HG03521 (cell line): ENCODE measurements around the gene FGFBP1.
"Not testable (repeated sequence)": the region's sequence is repeated elsewhere in the genome, so short reads cannot be mapped to it uniquely, and the experiment has no call there.

Experiments used
- ATAC-seq: cut with Tn5 transposase; IDR thresholded peaks from one replicate; pipeline ENCODE4 v1.9.1; 2021; ENCODE audit warnings: mild to moderate bottlenecking, moderate library complexity; ENCODE audit not compliant: unreplicated experiment

Gene FGFBP1

DNA sequence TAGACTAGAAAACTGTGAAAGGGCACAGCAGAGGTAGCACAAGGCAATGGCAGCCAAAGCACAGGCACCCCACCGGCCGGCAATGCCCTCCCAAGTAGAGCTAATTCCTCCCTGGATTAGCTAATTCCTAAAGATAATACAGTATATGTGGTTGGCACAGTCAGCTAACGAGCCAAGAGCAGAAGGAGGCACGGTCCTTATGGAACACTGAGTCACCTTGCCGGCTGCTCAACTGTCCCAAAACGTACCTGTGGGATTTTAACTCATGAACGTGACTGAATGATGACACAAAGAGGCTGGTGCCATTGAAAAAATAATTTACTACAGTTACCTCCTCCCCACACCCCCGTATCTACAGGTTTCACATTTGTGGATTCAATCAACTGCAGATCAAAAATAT, 9.1 kb upstream of the FGFBP1 start:
- ATAC-seq, result no peak

DNA sequence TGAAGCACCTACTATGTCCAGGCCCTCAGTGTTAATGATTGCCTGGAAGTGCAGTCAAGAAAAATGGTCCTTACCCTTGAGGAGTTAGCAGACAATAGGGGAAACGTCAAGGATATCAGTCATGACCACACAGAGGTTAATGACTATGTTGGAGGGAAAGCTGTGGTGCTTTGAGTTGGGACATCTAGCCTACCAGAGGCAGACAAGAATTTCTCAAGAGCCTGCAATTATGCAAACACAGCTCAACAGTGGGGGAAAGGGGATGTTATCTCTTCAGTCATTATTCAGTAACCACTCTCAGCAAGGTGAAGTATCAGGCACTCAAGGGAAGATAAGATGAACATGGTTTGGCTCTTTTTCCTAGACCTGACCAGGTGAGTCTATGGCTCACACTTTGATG, 7.0 kb upstream of the FGFBP1 start:
- no peak for ATAC-seq

DNA sequence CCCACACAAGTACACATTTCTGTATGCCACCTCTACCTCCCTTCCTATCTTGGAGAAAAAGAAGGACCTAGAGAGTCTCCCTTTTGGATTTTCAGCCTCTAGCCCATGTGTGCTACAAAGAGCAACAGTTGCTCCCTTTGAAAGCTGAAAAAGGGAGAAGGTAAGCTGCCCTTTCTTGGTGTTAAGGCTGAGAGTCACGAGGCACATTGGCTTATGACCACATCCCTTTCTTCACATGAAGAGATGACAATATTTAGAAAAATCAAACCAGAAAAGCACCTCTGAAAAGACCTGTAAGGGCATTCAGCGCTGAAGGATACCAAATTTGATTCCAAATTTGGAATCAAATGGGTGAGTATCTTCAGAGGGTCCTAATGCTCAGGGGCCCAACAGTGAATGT, 6.4 kb upstream of the FGFBP1 start:
- no peak for ATAC-seq

DNA sequence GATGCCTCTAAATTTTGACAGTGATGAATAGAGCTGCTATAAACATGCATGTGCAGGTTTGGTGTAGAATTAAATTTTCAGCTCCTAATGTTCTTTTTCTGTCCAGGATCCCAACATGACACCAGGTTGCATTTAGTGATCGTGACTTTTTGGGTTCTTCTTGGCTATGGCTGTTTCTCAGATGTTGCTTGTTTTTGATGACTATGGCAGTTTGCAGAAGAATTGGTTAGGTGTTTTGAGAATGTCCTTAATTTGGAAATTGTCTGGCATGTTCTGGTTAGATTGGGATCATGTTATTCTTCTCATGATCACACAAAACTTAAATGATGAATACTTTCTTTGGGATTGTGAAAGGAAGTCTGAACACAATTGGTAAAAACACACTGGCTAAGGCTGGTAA, 3.7 kb upstream of the FGFBP1 start:
- no peak for ATAC-seq

DNA sequence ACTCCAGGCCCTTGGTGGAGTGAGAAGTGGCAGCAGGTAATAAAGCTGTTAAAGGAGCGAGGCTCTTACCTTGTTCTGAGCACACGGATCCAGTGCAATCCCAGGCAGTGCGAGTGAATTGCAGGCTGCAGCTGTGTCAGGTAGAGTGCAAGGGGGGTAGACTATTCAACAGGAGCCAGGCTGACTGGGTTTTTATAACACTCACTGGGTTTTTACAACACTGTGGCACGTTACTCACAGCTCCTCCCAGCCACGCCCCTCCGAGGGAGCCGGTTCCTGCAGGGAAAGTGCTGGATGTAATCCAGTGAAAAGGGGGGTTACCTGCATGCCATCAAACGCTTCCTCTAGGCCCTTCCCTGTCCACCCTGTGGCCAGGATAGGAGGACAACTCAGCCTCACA, 358 bp downstream of the FGFBP1 start:
- ATAC-seq, result no peak

DNA sequence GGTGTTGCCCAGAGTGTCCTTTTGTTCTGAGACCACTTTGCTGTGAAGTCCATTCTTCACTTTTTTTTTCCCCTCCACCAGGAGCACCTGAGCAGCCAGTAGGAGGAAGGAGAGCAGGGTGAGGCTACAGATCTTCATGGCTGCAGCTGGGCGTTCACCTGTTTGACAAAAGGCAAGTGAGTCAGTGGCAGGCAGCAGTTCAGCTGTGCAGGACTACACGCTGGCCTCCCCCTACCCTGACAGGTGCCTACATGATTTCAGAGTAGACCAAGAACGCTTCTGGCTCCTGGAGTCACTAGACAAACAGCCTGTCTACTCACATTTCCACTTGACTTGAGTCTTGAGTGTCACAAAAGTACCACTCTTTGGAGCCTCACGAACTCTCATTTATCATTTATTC, 2.0 kb downstream of the FGFBP1 start:
- no peak for ATAC-seq

DNA sequence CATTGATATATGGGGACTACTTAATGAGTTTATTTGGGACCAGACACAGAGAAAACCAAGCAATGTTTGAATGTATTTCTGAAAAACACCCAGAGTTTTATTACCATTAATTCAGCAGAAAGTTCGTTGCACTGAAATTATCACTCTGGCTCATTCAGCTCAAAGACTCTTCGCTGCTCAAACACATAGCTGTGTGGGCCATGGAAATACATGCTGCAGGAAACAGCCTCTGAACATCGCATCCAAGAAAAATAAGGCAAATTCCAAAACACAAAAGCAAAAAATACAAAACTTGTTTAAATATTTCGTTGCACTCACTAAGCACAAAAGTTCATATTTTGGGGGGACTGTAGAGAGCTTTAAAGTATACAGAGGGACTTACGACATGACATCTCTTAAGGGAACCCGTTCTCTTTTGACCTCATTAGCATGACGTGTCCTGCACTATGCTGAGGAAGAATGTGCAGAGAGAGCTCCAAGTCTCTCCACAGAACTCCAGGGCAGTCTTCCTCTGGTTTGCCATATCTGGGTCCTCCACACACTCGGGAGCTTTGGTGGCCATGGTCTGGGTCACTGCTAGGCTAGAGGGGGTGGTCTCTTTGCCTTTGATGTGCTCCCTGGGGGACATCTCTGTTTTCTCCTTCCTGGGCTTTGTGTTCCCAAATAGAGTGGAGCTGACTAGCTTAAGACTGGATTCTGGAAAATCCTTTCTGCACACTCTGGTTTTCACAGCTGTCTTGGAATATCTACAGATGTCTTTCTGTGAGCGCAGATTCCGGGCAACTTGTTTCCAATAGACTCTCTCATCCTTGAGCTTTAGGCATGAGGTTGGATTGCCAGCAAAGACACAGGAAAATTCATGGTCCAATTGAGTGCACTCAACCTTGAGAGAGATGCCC, 2.8 kb downstream of the FGFBP1 start:
- no peak for ATAC-seq

DNA sequence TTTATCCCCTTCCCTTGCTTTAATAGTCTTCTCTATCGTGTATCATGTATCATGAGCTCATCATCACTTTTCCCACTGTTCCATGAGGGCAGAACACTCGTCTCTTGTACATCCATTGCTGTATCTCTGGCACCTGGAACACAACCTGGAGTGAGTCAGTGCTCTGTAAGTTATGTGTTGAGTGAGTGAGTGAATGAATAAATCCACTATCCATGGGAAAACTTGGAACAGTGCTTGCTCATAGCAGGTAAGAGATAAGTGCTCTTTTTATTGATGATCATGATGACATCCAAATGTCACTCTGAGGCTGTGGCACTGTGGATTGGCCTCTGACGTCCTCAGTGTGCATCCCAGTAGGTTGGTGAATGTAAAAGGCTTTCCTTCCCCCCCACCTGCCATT, 4.3 kb downstream of the FGFBP1 start:
- ATAC-seq, result no peak

DNA sequence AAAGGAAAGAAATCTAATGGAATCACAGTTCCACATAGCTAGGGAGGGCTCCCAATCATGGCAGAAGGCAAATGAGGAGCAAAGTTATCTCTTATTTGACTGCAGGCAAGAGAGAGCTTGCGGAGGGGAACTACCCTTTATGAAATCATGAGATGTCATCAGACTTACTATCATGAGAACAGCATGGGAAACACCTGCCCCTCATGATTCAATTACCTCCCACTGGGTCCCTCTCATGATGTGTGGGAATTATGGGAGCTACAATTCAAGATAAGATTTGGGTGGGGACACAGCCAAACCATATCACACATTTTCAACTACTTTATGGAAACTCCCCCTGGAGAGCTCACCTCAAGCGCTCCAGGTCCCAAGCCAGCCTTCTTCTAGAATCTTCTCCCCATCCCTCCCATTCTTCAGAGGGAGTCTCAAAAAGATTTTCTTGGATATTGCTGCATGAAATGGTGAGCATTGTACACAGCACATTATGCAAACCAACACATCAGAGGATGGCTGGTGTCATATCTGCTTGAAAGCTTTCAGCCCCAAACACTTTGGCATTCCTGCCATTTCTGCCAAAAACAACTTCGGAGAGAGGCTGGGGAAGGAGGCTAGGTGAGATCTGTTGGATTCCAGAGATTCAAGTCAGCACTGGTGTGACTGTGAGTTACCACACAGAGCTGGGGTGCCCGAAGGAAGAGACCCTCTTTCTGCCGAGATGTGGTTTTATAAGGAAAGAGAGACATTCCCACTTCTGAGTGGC, 6.9 kb downstream of the FGFBP1 start:
- ATAC-seq, result no peak

DNA sequence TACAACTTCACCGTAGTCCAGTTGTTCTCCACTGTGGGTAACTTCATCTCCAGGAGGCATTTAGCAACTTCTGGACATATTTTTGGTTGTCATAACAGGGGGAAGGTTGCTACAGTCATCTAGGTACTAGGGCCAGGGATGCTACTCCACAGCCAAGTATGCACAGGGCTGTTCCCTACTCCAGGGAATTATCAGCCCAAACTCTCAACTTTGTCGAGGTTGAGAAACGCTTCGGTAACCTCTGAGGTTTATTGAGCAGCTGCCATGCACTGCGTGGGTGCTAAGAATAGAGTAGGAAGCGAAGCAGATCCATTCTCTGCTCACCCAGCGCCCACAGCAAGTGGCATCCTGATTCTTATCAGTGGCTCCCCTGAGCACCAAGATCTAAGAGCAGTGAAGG, 8.2 kb downstream of the FGFBP1 start:
- no peak for ATAC-seq

DNA sequence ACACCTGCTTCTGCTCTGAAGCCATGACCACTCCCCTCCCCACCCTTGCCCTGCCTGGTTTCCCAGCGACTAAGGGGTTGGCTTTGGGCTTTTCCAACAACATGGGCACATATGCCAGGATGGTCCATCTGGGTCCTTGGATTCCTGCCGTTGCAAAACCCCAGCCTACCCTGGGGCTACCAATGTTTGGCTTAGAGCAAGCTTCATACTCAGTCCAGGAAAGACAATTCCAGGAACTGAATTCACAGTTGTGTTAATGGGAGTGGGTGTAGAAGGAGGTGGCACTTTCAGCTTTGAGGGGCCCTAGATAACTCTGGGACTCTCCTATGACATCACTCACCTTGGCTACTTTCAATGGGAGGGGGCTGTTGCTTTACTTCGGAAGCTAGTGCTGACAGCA, 9.0 kb downstream of the FGFBP1 start:
- no peak for ATAC-seq

DNA sequence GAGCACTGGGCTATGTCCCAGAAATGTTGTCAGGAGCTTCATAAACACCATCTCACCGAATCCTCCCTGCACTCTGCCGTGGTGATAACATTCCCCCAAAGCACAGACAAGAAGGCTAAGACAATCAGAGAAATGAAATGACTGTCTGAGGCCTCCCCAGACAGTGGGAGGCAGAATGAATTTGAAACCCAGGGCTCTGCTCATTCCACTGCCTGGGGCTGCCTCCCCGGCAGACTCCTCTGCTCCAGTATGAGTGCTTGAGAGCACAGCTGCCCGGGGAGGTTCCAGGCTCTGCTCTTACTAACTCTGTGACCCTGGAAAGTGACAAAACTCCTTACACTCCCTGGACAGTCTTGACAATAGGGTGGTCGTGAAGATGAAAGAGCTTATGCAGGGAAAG, 9.7 kb downstream of the FGFBP1 start:
- ATAC-seq, result no peak

DNA sequence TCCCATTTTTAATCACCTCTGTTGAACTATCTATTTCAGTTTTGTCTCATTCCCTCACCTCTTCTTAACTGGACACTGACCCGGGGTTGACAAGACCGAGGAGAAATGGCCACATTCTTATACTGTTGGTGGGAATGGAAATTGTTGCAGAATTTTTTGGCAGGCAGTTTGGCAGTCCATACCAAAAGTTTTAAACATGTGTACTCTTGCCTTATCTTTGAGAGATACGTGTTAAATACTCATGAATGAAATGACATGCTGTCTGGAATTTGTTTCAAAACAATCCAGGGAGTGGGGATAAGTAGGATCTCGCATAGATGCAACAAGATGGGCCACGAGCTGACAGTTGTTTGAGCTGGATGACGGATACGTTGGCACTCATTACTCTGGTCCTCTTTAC, 12.1 kb downstream of the FGFBP1 start:
- ATAC-seq, result no peak

DNA sequence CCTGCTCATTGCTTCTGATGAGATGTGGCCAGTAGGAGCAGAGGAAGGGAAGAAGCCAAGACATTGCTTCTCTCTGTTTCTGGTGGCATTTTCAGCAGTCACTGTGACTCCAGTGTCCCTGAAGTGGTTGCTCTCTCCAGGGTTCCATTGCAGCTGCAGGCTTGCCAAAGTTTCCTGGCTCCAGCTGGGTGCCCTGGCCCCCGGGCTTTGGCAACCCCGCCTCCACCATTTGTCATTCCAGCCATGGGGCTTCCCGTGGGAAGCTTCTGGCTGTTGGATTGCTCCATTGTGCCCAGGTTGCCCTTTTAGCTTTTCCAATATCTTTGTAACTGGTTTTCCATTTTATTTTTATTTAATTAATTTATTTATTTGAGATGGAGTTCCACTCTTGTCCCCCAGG, 12.7 kb downstream of the FGFBP1 start:
- ATAC-seq, result no peak

DNA sequence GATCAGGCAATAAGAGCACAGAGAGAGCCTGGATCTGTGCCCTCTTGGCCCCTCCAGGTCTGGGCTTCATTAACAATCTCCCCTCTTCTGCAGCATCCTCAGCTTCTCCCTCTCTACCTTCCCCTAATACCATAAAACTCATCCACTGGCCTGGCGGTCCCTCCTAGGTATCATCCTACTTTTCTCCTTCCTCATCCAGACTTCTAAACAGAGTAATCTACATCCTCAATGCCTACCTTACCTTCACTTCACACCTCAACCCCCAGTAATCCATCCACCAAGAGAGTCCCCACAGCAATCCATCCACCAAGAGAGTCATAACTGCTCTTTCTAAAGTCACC, 17.0 kb downstream of the FGFBP1 start:
- ATAC-seq, result no peak

DNA sequence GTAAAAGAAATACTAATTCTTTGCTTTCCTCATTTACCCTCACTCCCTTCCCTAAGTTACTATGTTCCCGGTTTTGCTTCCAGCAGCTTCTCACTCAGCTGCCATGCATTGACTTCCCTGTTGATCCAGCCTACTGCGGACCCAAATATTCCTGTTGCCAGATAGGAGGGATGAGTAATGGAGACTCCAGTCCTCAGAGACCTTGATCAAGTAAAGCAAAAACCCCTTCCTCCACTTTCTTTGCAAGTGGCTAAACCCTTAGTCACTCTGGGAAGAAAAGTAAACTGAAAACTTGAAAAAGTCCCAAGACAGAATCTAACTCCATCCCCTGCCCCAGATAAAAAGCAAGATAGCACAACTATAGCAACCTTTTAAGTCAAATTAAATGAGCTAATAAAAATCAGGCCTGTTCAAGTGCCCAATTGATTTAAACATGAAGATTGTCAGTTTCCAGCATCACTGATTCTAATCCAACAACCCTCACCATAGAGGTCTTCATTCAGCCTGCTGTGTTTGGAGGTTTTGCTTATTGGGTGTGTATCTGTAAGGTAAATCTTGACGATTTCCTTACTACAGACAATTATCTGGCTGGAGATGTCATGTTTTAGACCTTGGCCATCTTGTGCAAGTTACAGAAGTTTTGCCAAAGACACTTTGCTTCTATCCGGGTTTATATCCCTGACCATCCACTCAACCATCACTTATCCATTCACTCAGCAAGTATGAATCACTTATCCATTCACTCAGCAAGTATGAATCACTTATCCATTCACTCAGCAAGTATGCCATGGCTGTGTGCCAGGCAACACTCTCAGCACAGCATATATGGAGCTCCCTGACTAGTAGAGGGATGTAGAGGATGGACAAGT, 17.6 kb downstream of the FGFBP1 start:
- ATAC-seq, result no peak

DNA sequence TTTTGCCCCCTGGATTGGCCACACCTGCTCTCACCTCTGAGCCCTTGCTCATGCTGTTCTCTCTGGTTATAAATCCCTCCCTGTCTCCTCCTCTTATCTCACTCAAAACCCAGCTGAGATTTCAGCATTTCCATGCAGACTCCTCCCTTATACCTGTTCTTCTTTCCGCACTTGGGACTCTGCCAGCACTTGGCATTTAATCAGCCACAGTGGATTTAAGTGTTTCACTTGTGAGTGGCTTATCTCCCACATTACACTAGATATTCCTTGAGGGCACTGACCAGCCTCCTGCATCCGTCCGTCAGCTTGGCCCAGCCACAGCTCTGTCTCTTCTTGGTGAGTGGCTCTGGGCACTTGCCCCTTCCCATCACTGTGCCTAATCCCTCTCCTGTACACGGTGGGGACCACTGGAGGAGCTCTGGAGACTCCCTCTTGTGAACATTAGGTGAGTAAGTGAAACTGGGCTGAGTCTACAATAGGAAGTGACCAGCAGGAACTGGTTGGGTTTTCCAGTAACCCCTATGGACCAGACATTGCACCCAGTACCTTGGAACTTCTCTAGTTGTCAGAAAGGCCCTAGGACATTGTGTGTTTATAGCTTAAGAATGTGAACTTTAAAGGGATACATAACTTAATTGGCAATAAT, 19.9 kb downstream of the FGFBP1 start:
- ATAC-seq, result no peak

DNA sequence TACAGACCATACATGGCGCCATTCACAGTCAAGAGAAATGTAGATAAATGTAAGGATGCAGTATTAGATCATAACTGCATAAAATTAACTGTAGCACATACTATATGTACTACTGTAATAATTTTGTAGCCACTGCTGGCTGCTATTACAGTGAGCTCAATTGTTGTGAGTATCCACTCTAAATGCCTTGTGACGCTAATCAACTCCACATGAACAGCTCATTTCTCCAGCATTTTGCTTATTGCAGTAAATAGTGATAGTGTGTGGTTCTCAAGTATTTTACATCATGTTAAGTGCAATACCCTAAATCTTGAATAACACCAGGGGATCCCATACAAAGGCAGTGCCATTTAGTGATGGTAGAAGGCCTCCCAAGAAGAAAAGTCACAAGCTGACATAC, 21.2 kb downstream of the FGFBP1 start:
- ATAC-seq, result no peak

DNA sequence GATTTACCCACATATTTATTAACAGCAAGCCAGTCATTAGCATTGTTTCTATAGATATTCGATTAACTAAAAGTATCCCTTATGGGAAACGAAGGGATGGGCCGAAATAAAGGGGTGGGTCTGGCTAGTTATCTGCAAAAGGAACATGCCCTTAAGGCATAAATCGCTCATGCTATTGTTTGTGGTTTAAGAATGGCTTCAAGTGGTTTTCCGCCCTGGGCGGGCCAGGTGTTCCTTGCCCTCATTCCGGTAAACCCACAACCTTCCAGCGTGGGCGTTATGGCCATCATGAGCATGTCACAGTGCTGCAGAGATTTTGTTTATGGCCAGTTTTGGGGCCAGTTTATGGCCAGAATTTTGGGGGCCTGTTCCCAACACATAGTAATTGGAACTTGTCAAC, 22.2 kb downstream of the FGFBP1 start:
- ATAC-seq, result not testable (repeated sequence)

DNA sequence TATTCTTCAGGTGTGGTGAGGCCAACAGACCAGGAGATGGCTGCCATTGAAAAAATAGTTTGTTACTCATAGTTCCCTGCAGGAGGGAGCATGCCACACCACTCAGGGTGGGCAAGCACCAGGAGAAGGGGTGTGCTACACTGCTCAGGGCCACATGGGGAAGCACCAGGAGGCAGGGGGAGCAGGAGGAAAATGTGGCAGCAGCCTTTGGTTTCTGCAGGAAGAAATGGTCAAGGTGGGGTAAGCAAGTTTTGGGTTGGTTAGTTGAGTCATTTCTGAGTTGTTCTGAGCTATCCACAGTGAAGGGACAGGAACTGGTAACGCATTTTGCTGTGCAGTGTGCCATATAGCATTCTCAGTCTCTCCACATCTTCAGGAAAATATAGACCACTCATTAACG, 23.8 kb downstream of the FGFBP1 start:
- no peak for ATAC-seq

DNA sequence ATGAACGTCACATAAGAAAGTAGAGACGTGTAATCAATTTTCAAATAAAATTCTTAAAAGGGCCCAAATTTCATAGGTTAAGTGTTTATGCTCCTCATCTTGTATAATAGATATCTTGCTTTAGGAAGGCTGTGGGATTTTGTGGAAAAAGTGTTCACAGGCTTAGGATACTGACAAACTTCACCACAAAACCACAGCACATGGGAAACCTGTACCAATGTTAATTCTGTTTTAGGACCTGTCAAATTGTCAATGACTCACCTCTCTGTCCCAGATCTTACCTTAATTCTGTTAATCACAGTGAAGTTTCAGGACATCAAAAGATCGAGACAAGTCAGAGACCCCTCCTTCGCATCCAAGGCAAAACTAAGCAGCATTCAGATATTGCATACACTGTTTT, 24.2 kb downstream of the FGFBP1 start:
- no peak for ATAC-seq
